Smooth muscle cell (in vitro differentiated cells): Measurements from ENCODE around the gene PSEN1. TPM values are rescaled to one million over a fixed set of nuclear protein-coding genes. Genes with fewer than 3 reads are reported as not detected.
"Not testable (repeated sequence)": the region's sequence is repeated elsewhere in the genome, so short reads cannot be mapped to it uniquely, and the experiment has no call there.

ENCODE experiments used
- DNase-seq: peaks from one replicate; lab custom pipeline; 2025; ENCODE audit not compliant: unreplicated experiment; lab: John Stamatoyannopoulos, UW
- H2AFZ ChIP-seq: fragments of 200-600 bp; sonication (generic); 2 replicates; pipeline ENCODE4 v1.6.0; 2016; ENCODE audit warnings: antibody characterized with exemption, low read depth, mild to moderate bottlenecking
- H3F3A ChIP-seq: fragments of 200-600 bp; sonication (generic); 2 replicates; pipeline ENCODE4 v1.6.0; 2017; ENCODE audit warnings: antibody characterized with exemption, low read depth
- H3K27ac ChIP-seq: fragments of 200-600 bp; sonication (generic); 2 replicates; pipeline ENCODE4 v1.5.1; 2016; ENCODE audit warnings: low read depth, mild to moderate bottlenecking
- H3K27me3 ChIP-seq: fragments of 200-600 bp; sonication (generic); 2 replicates; pipeline ENCODE4 v1.6.1; 2016; ENCODE audit warnings: low read depth, mild to moderate bottlenecking
- H3K36me3 ChIP-seq: fragments of 200-600 bp; sonication (generic); 2 replicates; pipeline ENCODE4 v1.5.1; 2016; ENCODE audit warnings: low read depth
- H3K4me1 ChIP-seq: fragments of 200-600 bp; sonication (generic); 2 replicates; pipeline ENCODE4 v1.5.1; 2016; ENCODE audit warnings: low read depth
- H3K4me2 ChIP-seq: fragments of 200-600 bp; sonication (generic); 2 replicates; pipeline ENCODE4 v1.6.0; 2016; ENCODE audit warnings: mild to moderate bottlenecking
- H3K4me3 ChIP-seq: fragments of 200-600 bp; sonication (generic); 2 replicates; pipeline ENCODE4 v1.5.1; 2016; ENCODE audit warnings: mild to moderate bottlenecking
- H3K79me2 ChIP-seq: fragments of 200-600 bp; sonication (generic); 2 replicates; pipeline ENCODE4 v1.6.0; 2016; ENCODE audit warnings: low read depth, mild to moderate bottlenecking
- H3K9ac ChIP-seq: fragments of 200-600 bp; sonication (generic); 2 replicates; pipeline ENCODE4 v1.6.0; 2016; ENCODE audit warnings: low read depth
- H3K9me3 ChIP-seq: fragments of 200-600 bp; sonication (generic); replicated peaks from 2 replicates; pipeline ENCODE4 v1.5.1; 2016; ENCODE audit warnings: low read depth
- H4K20me1 ChIP-seq: fragments of 200-600 bp; sonication (generic); 2 replicates; pipeline ENCODE4 v1.6.0; 2016; ENCODE audit warnings: low read depth
- CTCF ChIP-seq: fragments of 200-600 bp; sonication (generic); IDR thresholded peaks from 2 replicates; pipeline ENCODE4 v1.5.1; 2017; ENCODE audit warnings: borderline replicate concordance, mild to moderate bottlenecking, antibody characterized with exemption; ENCODE audit not compliant: insufficient read depth, poor library complexity, severe bottlenecking
- WGBS: methylation state at CpG from one replicate; pipeline ENCODE4 v1.1.7; 2016; ENCODE audit warnings: low lambda C conversion rate; 5-methylcytosine and 5-hydroxymethylcytosine counted together
- polyA plus RNA-seq: library from polyadenylated mRNA; unstranded; fragments of >200 nt; fragmentation: Nextera tagmentation; extraction: Ambion mirVana; gene quantifications from 2 replicates; pipeline ENCODE4 v1.2.1, GENCODE V29; 2016
- total RNA-seq: library from RNA; depleted of rRNA; stranded (reverse); fragments of >200 nt; gene quantifications from 2 replicates; pipeline ENCODE4 v1.2.3, GENCODE V29; 2014

Gene PSEN1
- total and polyA plus RNA-seq, 2 experiments from 2014 or later = 37.7 to 55.1 TPM

- no peaks in the 10 kb centered on the region for H3K4me1 ChIP-seq
- H3K27ac ChIP-seq = no peak overlapping the region
- H3K4me3 ChIP-seq = no peak overlapping the region
- no peaks in the 10 kb centered on the region for H4K20me1 ChIP-seq
- no peak overlapping the region for H2AFZ ChIP-seq
- H3K4me2 ChIP-seq = no peak overlapping the region
- no peak for DNase-seq
- H3K27me3 ChIP-seq = no peaks in the 10 kb centered on the region
- no peaks in the 10 kb centered on the region for H3K9me3 ChIP-seq
- peaks cover 21% of the 10 kb centered on the region for H3K36me3 ChIP-seq
- no peak for TF ChIP-seq CTCF
- 98% methylated on average over 2 of the region's 2 CpGs for WGBS
- no peaks in the 10 kb centered on the region for H3K79me2 ChIP-seq
- no peaks in the 10 kb centered on the region for H3F3A ChIP-seq
- no peak overlapping the region for H3K9ac ChIP-seq
Measured at GRCh38 chr14:73191441-73191840, 55.1 kb downstream of the PSEN1 start.

GRCh38 chr14:73194306-73194705, 58.0 kb downstream of the PSEN1 start:
- 95% methylated on average over 8 of the region's 8 CpGs for WGBS
- H3K9me3 ChIP-seq, H3K4me2 ChIP-seq, H3F3A ChIP-seq, H4K20me1 ChIP-seq, DNase-seq, H3K27me3 ChIP-seq, H3K27ac ChIP-seq, H3K4me1 ChIP-seq, H2AFZ ChIP-seq, H3K4me3 ChIP-seq, H3K79me2 ChIP-seq, H3K9ac ChIP-seq: not testable (repeated sequence)
- H3K36me3 ChIP-seq = peaks cover 21% of the 10 kb centered on the region

- H4K20me1 ChIP-seq = no peaks in the 10 kb centered on the region
- no peaks in the 10 kb centered on the region for H3K79me2 ChIP-seq
- H3K4me1 ChIP-seq = no peaks in the 10 kb centered on the region
- H3F3A ChIP-seq = no peaks in the 10 kb centered on the region
- H2AFZ ChIP-seq = no peak overlapping the region
- DNase-seq = no peak
- H3K36me3 ChIP-seq = peaks cover 25% of the 10 kb centered on the region
- H3K27me3 ChIP-seq = no peaks in the 10 kb centered on the region
- H3K4me3 ChIP-seq = no peak overlapping the region
- no peak overlapping the region for H3K9ac ChIP-seq
- no peak overlapping the region for H3K27ac ChIP-seq
- no peaks in the 10 kb centered on the region for H3K9me3 ChIP-seq
- WGBS = 90% methylated on average over 2 of the region's 2 CpGs
- no peak for TF ChIP-seq CTCF
- H3K4me2 ChIP-seq = no peak overlapping the region
Measured at GRCh38 chr14:73198253-73198652, 61.9 kb downstream of the PSEN1 start.

GRCh38 chr14:73203527-73203926, 67.2 kb downstream of the PSEN1 start:
- Histone ChIP-seq H3K27me3 (no peaks in the 10 kb centered on the region), H3K4me3 (no peak overlapping the region), H2AFZ (no peak overlapping the region), H3K4me2 (no peak overlapping the region), H3F3A (no peaks in the 10 kb centered on the region), H3K9me3 (no peaks in the 10 kb centered on the region), H3K27ac (no peak overlapping the region), H4K20me1 (peaks cover 6% of the 10 kb centered on the region), H3K9ac (no peak overlapping the region), H3K4me1 (no peaks in the 10 kb centered on the region), H3K79me2 (no peaks in the 10 kb centered on the region), H3K36me3 (peaks cover 28% of the 10 kb centered on the region)
- TF ChIP-seq CTCF = no peak
- 95% methylated on average over 2 of the region's 2 CpGs for WGBS
- DNase-seq = no peak
